HG02623 (cell line): Measurements from ENCODE around the gene ASIC2.

Experiments used
- ATAC-seq: cut with Tn5 transposase; IDR thresholded peaks from one replicate; pipeline ENCODE4 v1.9.1; 2021; ENCODE audit warnings: moderate library complexity; ENCODE audit not compliant: unreplicated experiment

The ASIC2 gene

DNA sequence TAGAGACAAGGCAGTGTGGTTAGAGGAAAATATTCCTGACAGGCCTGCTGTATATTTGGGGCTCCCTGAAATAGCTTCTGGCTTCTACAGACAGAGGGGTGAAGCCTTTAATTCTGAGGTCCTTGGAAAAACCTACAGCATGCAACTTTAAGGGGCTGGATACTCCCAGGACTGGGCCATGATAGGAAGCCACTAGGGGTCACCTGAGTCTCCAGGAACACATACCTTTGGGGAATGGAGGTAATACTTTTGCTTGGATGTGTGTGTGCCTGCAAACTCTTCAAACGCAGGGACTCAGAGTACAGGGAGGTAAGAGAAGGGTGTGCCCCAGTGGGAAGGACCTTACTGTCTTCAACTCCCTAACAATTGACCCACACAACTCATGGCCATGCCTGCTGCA, 4.1 kb downstream of the ASIC2 start:
- no peak for ATAC-seq

- no peak for ATAC-seq
Measured at GRCh38 chr17:33287096-33287725, 5.9 kb downstream of the ASIC2 start.

- ATAC-seq = no peak
Measured at GRCh38 chr17:33285413-33285812, 7.7 kb downstream of the ASIC2 start.

DNA sequence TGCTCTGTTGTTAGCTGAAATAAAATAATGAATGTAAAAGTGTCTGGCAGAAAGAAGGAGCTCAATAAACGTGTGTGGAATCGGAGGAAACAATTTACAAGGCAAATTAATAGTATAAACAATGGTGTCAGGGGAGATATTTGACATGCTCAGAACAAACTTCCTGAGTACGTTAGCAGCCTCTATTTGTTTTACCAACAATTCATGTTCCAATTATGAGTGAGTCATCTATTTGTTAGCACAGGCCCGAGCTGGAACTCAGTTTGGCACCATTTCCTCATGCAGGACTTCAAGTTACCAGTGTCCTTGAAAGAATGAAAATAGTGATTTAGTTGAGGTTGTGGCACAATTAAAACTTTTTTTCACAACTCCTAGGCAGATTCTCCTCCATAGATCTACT, 9.1 kb downstream of the ASIC2 start:
- ATAC-seq = no peak

DNA sequence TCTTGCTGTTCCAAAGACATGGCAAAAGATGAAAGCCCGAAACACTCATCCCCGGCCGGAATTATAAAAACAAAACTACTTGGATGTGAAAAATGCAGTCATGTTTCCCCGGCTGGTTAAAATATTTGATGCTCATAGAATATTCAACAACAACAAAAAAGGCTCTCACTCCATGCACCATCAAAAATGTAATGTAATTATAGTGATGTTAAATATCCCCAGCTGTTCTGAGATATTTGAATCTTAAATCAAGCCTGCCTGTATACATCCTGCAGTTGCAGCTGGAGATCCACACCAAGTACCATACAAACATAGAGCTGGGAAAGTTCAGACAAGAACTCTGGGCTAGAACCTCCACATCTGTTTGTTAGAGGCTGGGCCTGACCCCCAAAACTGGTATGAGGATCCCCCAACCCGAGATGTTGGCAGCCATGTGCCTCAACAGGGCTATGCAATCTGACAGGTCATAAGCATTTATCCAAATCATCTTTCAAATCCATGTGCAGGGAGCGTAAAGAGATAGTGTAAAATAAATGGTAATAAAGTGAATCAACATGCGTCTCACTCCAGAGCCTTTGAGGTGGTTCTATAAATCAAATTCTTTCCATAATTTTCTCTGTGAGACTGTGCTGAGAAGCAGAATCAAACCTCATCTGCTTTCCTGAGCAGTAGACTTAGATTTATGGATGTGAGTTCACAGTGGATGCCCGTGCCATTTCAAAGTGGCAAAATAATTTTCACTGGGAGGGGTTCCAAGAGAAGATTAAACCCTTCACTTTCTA, 12.7 kb downstream of the ASIC2 start:
- no peak for ATAC-seq

DNA sequence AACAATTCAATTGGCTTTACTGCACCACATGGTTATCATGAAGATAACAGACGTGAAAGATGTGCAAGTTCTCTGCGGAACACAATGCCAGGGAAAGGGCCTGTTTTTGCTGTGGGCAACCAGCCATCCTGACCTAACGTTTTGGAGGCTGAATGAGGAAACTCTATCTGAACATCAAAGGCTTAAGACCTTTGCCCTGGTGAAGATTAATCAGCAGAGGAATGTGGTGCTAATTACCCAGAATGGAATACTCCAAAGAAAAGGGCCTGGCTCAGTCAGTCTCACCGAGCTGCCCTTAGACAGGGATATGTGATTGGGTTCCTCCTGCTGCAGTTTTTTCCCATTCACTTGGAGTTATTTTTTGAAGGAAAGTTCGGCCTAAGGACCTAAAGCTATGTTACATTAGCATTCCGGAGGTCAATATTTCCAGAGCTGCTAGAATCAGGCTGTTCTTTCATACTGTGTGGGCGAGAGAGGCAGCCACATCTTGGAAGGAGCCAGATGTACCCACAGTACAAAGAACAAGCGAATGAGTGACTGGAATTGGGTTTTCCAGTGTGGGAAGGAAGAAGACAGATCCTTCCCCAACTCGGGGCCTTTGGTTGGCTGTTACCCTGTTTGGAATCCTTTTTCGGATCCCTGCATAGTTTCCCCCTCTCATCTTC, 15.5 kb downstream of the ASIC2 start:
- no peak for ATAC-seq

GRCh38 chr17:33273743-33274410, 19.2 kb downstream of the ASIC2 start:
- no peak for ATAC-seq

GRCh38 chr17:33273271-33273670, 19.8 kb downstream of the ASIC2 start:
- no peak for ATAC-seq

DNA sequence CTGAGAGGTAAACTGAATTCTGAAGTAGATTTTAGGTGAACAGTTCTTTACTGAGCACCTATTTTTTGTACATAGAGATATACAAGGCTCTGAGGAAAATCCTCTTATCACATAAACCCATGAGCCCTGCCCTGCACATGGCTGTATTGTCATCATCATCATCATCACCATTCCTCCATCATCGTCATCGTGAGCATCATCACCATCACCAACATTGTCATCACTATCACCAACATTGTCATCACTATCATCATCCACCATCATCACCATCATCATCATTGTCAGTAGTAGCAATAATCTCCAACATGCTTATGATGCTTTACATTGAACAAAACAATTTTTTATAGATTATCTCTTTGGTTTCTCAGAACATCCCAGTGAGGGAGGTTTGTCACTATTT, 20.7 kb downstream of the ASIC2 start:
- ATAC-seq = no peak

- no peak for ATAC-seq
Measured at GRCh38 chr17:33269337-33270060, 23.6 kb downstream of the ASIC2 start.

GRCh38 chr17:33267851-33268548, 25.1 kb downstream of the ASIC2 start:
- ATAC-seq = no peak

DNA sequence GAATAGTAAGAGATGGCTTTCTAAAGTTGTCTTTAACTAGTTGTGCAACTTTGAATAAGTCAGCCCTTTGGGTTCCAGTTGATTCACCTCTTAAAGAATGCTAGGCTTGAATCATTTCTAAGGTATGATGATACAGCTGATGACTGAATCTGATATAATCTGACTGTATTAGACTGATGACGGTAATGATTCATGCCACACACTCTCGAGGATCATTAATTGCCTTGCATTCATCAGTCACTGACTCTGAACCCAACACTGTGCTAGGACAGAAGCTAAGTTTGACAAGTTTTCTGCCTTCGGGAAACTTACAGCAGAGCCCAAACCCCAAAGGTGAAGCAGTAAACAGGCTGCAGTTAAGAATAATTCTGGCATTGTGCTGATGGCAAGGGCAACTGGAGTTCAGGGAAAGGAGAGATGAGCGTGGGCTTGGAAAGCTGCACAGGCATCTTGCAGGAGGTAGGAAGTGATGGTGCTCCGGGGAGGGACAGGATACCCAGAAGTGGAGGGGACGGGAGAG, 25.8 kb downstream of the ASIC2 start:
- ATAC-seq = no peak

- ATAC-seq = no peak
Measured at GRCh38 chr17:33266611-33267010, 26.5 kb downstream of the ASIC2 start.

DNA sequence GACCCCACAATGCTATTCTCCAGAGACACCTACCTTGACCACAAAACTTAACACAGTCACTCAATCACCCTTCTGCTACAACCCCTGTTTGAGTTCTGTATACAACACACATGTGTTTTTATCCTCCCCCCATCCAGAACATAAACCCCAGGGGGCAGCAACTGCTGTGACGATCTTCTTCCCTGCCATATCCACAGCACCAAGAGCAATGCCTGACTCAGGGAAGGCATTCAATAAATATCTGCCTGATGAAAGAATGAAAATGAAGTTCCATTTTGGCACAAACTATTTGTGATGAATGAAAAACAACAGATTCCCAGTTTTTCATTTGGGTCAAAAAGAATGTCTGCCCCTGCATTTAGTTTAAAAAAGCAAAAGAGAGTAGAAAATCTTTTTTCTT, 27.0 kb downstream of the ASIC2 start:
- ATAC-seq = no peak

DNA sequence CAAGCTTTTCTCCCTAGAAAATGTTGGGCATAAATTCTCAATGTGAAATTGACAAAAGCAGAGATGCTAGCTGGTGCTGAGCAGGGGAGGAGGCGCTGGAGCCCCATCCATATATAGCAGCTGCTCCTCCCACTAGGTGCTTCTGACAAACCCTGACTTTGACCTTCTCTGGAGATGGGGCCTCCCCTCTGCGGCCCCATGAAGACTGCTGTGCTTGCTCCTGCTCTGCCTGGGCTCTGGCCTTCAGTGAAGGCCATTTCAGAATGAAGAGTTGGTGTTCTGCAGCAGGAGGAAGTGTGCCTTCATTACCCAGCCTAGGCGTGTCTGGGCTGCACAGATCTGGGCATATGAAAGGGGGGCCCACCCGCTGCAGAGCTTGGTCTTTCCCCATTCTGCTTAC, 29.7 kb downstream of the ASIC2 start:
- no peak for ATAC-seq

- ATAC-seq = no peak
Measured at GRCh38 chr17:33262266-33263123, 30.6 kb downstream of the ASIC2 start.

- no peak for ATAC-seq
Measured at GRCh38 chr17:33261820-33262219, 31.3 kb downstream of the ASIC2 start.

DNA sequence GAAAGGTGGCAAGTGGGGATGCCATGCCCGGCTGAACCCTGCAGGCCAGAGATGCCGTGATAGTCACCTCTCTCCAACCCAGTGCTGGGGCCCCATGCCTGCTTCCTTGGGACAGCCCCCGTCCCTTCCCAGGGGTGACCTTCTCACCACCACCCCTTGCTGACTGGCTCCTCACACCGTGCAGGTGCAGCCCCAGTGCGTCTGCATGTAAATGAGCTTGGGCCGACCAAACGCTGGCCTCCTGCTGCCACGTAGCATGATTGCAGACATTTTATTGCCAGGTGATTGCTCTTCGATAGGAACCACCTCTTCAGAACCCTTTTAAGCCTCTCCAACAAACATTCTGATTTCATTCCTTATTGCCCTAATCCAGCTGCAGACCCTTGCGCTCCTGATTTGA, 32.5 kb downstream of the ASIC2 start:
- no peak for ATAC-seq

DNA sequence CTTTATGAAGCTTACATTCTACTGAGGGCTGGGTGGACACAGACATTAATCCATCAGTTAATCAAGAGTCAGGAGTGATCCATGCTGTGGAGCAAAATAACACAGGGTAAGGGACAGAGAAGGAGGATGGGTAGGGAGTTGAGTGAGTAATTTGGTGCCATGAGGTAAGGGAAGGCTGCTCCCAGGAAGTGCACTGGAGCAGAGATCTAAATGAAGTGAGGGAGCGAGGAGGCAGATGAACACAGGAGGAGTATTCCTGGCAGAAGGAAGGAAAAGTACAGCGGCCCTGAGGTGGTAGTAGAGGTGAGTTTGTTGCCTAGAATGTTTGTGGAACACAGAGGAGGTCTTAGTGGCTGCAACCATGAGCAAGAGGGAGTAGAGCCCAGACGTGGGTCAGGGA, 34.8 kb downstream of the ASIC2 start:
- no peak for ATAC-seq
